ENCODE measurements around the gene GOLGA8T.
A peak's percentile ranks its signal among the peaks of the same experiment; 100 is the strongest.
"Not testable (repeated sequence)": the region's sequence is repeated elsewhere in the genome, so short reads cannot be mapped to it uniquely, and the experiment has no call there.

Gene GOLGA8T, protein sequence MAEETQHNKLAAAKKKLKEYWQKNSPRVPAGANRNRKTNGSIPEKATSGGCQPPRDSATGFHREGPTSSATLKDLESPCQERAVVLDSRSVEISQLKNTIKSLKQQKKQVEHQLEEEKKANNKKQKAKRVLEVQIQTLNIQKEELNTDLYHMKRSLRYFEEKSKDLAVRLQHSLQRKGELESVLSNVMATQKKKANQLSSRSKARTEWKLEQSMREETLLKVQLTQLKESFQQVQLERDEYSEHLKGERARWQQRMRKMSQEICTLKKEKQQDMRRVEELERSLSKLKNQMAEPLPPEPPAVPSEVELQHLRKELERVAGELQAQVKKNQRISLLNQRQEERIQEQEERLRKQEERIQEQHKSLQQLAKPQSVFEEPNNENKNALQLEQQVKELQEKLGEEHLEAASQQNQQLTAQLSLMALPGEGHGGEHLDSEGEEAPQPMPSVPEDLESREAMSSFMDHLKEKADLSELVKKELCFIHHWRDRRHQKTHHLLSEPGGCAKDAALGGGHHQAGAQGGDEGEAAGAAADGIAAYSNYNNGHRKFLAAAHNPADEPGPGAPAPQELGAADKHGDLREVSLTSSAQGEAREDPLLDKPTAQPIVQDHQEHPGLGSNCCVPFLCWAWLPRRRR

DNA sequence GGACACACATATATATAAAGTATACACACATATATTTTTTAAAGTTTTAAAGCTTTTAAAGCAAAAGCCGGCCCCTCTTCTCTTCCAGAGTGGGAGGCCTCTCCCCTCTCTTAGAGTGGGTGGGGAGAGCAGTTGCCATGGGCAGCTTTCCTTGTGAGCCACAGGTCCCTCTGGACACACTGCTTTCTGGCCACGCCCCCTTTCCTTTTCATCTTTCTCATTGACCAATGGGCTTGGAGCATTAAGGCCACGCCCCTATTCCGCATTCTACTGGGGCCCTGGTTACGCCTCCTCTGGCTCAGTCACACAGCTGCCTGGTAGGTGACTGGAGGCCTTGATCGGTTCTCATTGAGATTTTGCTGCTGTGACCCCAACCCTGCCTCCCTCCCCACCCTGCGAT, at the start of gene GOLGA8T:
Gene GOLGA8T (plus strand): TSS at position 301 of the 400 bp plus-strand sequence. CDS start 98 bp downstream, at position 399.
- not testable (repeated sequence) for DNase-seq

DNA sequence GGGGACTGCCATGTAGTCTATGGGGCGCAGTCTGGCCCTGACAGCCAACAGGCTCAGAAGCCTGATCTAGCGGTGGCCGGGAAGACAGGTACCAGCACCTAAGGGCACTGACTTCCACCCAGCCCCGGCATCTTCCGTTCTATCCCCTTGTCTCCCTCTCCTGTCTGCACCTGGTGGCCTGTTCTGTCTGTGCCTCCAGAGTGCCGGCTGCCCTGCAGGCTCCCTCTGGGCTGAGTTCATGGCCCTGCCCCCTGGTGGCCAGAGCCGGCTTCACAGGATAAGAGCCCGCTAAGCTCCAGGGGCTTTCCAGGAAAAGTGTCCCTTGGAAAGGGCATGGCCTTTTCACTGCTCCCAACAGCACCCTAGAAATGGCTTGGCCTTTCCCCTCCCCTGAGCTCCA, 37.0 kb upstream of the GOLGA8T start:
- DNase-seq = not testable (repeated sequence)

DNA sequence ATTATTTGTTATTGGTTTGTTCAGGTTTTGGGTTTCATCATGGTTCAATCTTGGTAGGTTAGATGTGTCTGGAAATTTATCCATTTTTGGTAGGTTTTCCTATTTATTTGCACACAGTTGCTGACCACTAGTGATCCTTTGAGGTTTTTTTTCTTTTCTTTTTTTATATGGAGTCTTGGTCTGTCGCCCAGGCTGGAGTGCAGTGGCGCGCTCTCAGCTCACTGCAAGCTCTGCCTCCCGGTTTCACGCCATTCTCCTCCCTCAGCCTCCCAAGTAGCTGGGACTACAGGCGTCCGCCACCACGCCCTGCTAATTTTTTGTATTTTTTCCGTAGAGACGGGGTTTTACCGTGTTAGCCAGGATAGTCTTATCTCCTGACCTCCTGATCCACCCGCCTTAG, 32.0 kb upstream of the GOLGA8T start:
- DNase-seq = not testable (repeated sequence)

DNA sequence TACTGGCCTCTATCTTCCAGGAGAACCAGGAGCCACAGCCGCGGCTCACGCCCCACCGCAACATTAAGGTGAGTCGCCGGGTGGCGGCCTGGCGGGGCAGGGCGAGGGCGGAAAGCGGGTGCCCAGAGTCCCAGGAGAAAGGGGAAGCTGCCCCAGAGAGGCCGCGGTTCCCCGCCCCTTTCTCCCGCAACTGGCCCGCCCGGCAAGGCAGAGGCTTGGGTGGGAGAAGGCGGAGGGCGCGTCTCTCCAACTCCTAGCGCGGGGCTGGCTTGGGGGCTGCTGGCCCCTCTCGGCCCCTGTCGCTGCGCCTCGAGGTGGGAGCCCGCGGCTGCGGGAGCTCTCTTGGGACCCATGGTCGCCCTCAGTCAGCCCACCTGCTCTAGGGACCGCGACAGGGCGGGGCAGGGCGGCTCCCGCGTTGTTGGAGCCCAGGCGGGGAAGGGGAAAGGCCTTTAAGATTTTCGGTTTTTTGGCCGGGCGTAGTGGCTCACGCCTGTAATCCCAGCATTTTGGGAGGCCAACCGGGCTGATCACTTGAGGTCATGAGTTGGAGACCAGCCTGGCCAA, 30.8 kb upstream of the GOLGA8T start:
- DNase-seq = not testable (repeated sequence)

DNA sequence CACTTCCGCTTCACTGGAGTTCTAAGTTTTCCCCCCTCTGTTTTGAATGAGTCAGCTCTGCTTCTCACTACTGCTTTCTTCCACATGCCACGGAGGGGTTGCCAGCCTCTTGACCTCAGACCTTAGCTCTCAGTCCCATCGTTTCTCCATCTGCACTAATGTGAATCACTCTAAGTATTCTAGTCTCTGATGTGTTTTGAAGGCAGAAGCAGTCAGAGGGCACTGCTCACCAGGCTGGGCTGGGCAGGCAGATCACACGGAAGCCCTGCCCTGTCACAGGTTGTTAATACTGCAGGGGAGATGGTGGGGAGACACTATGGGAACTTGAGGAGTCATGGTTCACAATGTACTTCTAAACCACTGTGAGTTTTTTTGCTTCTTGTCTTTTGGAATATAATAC, 24.3 kb upstream of the GOLGA8T start:
- DNase-seq = not testable (repeated sequence)

DNA sequence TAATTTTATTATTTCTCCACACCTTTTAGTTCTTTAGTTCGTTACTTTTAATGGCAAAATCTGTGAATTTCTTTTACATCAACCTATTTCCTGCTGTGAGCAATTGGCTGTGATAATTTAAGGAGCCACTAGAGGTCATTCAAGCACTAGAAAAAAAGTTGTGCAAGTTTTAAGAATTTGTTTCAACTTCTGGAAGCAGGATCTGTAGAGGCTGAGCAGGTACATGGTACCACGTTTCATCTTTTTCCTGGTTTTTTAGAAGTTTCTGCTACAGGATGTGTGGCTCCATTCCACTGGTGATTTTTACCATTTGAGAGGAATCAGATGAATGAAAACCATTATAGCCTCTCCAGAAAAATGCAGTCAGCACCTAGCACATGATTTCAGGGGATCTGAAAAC, 4.8 kb upstream of the GOLGA8T start:
- DNase-seq = peak; percentile 0

DNA sequence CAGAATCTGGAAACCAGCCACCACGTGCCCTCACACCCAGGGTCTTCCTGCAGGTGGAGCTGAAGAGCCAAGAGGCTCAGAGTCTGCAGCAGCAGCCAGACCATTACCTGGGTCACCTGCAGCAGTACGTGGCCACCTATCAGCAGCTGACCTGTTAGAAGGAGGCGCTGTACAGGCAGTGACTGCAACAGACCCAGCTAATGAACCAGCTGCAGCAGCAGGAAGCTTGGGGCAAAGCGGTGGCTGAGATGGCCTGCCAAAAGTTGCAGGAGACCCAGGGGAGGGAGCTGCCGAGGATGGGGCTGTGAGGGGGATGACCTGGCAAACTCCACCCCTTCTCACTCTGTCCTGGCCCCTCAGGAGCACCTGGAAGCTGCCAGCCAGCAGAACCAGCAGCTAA, 8.4 kb downstream of the GOLGA8T start:
- not testable (repeated sequence) for DNase-seq

DNA sequence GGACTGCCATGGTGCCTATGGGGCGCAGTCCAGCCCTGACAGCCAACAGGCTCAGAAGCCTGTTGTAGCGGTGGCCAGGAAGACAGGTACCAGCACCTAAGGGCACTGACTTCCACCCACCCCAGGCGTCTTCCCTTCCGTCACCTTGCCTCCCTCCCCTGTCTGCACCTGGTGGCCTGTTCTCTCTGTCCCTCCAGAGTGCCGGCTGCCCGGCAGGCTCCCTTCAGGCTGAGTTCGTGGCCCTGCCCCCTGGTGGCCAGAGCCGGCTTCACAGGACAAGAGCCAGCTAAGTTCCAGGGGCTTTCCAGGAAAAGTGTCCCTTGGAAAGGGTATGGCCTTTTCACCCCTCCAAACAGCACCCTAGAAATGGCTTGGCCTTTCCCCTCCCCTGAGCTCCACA, 15.0 kb downstream of the GOLGA8T start:
- DNase-seq = not testable (repeated sequence)

DNA sequence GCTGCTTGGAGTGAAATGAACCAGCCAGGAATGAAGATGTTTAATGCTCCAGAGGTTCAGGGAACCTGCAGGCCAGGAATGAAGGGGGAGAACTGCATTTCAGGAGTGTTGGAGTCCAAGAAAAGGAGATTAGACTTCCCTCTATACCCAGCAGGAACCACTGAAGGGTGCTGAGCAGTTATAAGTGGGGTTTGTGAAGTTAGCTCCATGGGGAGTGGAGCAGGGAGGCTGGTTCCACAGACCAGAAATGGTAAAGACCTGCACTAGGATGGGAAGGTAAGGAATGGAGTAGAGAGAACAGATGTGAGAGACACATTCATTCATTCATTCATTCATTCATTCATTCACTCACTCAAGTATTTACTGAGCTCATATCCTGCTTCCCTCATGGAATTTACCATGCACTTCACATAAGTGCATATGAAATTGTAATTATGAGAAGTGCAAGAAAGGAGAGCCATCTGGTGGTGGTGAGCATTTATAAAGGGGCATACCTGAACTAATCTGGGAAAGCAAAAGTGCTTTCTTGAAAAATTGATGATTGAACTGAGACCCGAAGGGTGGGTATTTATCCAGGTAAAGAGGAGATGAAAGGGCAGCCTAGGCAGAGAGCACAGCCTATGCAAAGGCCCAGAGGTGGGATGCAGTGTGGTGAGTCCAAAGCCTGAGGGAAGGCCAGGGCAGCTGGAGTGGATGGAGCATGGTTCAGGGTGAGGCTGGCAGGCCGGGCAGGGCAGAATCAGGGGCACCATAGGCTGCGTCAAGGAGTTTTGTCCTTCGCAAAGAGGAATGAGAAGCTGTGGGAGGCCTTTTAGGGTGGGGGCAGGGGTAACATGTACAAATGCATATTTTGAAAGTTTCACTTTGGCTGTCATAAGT, 27.9 kb downstream of the GOLGA8T start:
- DNase-seq = not testable (repeated sequence)

DNA sequence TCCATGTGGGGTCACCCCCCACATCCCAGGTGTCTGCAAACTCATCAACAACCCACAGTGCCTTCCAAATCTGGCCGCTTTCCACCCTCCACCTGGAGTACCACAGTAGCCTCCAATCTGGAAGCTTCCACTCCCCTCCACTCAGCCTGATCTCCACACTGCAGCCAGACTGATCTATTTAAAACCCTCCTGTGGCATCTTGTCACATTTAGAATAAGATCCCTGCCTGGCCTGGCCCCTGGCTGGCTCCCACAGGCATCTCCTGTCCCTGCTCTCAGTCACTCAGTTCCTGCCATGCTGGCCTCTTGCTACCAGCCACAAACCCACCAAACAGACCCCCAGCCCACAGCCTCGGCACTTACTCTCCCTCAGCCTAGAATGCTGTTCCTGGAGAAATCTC, 28.9 kb downstream of the GOLGA8T start:
- not testable (repeated sequence) for DNase-seq

DNA sequence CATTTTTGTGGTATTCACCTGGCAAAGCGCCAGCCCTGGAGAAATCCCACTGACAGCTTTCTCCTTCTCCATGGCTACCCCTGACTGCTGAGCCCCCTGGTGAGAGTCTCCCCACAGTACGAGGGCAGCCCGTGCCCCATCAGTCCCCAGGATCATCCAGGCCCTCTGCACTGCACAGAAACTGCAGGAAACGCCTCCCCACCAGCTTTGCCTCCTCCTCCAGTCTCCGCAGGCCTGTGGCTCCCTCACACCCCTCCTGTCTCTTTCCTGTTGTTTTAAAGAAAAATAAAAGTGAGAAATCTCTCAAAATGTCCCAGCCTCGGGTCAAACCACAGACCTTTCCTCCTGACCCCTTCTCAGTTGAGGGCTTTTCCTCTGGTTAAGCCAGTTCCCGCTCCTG, 29.4 kb downstream of the GOLGA8T start:
- DNase-seq = not testable (repeated sequence)

DNA sequence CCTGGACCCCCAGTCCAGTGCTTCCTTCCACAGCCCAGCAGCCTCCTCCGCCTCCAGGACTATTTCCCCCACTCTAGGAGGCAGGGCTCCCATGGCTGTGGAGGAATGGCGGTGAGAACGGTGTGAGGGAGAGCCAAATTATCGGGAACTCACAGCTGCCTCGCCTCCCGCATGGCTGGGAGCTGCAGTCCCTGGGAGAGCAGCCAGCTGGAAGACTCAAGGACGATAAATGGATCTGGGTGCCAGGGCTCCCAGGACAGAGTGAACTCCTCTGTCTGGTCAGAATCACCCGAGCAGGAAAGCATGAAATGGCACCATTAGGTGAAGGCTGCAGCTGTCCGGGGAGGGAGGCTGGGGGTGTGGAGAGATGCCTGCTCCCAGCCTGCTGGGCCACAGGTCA, 32.6 kb downstream of the GOLGA8T start:
- DNase-seq = not testable (repeated sequence)

DNA sequence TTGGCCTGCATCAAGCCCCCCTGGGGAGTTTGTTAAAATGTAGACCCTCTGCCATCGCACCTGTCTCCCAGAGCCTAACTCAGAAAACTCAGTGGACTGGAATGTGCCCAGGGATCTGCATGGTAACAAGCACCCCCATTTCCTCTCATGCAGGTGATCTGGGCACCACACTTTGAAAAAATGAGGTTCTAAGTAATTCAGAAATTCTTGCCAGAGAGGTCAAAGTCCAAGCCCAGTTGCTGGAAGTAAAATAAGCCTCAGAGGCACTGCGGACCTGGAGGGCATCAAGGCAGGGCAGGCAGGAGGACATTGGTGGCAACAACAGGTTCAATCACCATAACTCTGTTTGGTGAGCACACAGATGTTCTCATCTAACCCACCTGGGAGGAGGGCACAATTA, 33.0 kb downstream of the GOLGA8T start:
- DNase-seq = not testable (repeated sequence)

DNA sequence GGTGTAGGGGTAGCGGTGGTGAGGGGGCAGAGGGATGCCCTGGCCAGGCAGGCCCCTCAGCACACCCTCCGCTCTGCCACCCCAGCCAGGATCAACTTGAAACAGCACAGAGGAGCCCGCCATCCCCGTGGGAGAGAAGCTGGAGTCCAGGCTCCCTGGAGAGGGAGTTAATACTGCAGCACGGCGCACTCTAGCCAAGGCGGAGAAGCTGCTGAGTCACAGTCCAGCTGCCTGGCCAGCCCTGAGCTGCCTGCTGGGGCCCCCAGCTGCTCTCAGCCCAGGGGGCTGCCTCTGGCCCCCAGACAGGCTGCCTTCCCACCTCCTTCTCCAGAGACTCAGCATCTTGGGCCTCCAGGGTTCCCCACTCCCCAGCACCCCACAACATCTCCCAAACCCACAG, 36.6 kb downstream of the GOLGA8T start:
- not testable (repeated sequence) for DNase-seq

DNA sequence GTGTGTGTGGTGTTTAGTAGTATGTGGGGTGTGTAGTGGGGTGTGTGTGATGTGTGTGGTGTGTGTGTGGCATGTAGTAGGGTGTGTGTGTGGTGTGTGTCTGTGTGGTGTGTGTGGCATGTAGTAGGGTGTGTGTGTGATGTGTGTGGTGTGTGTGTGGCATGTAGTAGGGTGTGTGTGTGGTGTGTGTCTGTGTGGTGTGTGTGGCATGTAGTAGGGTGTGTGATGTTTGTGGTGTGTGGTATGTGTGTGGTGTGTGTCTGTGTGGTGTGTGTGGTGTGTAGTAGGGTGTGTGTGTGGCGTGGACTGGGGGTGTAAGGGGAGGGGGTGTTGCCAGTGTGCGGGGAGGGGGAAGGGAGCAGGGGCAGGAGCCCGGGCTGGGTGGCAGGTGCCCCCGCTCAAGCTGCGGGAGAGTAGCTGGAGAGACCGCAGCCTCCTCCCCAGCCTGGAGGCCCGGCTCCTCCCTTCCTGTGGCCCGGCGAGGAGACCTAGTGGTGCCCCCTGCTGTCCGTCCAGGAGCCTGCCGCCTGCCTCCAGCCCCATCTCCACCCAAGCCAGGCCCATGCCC, 38.3 kb downstream of the GOLGA8T start:
- DNase-seq = not testable (repeated sequence)

DNA sequence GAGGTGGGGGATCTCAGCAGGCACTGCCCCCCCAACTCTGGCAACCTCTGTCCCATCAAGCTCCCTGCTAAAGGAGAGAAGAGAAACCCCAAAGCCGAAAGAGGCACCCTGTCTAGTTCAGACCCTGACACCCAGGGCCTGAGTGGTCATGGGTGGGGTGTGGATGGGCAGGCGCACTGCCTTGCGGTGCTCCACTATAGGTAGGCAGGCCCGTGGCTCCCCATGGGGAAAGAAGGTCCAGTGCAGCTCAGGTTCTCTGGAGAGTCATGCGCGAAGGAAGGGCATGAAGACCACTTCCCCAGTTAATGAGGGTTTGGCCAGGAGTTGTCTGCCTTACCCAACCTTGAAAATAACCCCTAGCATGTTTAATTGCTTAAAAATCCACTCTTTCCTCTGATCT, 40.4 kb downstream of the GOLGA8T start:
- not testable (repeated sequence) for DNase-seq

DNA sequence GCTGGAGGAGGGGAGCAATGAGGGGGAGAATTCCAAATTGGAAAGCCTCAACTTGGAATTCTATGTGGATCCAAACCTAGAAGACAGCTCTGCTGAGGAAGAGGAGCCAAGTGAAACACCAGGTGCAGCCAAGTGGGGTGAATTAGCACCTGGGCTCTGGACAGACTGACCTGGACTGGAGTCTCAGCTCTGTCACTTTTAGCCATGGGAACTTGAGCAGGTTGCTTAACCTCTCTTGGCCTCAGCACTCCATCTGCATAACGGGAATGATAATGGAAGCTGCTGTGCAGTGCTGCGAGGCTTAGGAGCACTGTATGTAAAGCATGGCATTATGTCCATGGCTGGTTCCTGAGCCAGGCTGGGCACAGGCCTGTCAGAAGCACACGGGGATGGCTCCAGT, 41.8 kb downstream of the GOLGA8T start:
- DNase-seq = not testable (repeated sequence)

DNA sequence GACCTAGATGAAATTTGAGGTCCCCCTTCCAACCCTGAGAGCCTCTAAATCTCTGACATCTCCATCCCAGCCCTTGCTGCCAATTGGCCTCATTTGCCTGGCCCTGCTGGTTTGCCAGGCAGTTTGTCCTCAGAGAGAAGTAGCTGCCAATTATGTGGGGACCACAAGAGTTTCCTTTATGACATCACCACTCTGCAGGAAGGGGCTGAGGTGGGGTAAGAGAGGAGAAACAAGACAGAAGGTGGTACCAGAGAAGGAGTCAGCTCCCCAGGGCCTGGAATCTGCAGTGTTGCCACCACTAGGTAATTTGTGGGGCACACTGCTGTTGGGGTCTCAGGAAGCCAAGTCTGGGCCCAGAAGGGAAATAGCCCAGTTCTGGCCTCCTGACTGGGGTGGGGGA, 45.0 kb downstream of the GOLGA8T start:
- not testable (repeated sequence) for DNase-seq

DNA sequence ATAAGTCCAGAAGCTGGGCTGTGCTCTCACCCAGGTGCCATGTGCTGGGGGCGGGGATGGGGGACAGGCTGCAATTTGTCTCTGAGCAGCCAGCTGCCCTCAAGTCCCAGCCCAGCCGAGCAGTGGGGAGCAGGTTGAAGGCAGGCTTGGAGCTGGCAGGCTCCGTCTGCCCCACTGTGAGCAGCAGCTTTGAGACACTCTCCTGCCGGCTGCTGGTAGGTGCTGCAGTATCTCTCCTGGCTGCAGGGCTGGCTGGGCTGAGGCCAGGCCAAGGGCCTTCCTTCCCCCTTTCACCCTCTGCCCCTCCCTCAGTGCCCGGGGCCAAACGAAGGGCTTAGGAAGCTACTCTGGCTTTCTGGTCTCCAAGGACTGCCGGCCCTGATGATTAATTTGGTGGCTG, 50.6 kb downstream of the GOLGA8T start:
- DNase-seq = not testable (repeated sequence)

DNA sequence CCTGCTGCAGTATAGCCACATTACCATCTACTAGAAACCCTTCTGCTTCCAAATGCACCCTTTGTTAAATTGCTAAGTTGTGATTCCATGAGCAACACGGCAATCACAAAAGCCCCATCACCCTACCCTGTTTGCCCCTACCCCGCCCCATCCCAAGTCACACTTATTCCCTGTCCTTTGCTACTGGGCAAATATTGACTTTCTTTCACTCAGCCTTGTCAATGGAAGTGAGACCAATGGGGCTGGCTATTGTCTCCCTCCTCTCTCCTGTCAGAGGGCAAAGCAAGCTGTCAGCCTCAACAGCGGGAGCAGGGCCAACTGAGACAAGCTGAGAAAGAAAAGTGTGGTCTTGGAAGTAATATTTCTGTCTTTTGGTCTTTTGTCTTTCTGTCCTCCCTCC, 52.6 kb downstream of the GOLGA8T start:
- not testable (repeated sequence) for DNase-seq

DNA sequence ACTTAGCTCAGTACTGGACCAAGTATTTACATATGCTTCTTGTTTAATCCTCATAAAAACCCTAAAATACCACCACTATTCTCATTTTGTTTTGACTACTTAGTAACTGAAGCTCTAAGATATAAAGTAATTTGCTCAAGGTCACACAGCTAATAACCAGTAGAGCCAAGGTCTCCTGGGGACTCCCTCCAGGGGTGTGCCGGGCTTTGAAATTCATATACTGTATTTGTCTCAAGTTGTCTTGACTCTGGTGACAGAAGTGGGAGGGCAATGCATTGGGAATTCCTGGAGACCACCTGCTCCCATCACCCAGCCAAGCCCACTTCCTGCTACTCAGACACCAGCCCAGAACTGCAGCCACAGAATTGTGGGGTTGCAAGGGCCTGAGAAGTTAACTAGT, 54.9 kb downstream of the GOLGA8T start:
- DNase-seq = not testable (repeated sequence)

DNA sequence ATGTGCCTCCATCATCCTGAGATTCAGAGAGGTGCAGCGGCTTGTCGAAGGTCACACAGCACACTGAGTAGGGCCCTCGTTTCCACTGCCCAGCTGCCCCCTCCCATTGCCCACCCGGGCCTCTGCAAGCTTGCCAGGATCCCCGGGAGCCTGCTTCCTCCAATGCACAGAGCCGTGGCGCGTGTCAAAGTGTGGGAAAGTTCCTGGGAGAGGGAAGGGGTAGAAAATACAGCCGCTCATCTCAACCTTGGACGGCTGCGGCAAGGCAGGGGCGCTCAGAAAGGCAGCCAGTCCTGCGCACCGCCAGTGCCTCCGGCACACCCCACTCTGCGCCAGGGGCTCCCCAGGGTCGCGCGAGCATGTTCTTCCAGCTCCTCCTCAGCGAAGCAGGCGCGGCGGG, 56.3 kb downstream of the GOLGA8T start:
- not testable (repeated sequence) for DNase-seq

Data from HCEC 1CT (cell line).